Measurements from ENCODE around the gene SAT2.

SAT2 gene

GRCh38 chr17:7590743-7591142 lies 36.9 kb downstream of the SAT2 start:
- DNase-seq (ENCODE audit: low spot score) = no peak

DNA sequence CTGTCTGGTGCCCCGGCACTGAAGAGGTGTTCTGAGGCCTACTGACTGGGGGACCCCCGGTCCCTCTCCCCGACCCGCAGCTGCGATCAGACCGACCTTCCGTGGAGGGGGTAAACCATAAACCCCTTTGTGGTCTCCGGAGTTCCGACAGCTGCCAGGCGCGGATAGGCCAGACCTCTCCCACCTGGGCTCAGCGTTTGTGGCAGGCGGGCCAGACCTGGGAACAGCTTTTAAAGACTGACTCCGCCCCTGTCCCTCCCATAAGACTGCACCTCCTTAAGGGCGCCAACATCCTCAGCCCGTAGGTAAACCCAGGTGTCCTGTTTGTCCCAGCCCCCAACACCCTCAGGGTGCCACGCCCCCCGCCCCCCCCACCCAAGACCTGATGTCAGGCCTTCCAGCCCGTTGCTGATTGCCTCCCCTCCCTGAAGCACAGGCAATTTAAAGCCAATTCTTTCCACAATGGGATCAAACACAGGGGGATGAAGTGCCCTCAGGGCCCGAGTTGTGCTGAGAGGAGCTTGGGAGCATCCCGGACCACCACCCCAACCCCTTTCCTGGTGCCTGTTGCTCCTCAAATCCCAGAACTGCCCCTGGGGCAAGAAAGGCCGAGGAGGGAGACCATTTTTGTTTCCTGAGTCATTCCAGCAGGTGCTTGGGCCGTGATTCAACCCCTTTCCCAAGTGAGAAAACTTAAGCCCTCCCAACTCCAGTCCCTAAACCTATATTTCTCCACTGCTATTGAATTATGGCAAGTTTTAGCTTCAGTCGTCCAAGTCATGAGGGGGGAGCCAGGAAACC lies 37.5 kb downstream of the SAT2 start, which contains the start of gene SOX15:
TSS of gene SOX15 (minus strand) at position 204 of the 801 bp plus-strand sequence. CDS start 418 bp downstream, outside the sequence.
- DNase-seq (ENCODE audit: low spot score) = no peak

DNA sequence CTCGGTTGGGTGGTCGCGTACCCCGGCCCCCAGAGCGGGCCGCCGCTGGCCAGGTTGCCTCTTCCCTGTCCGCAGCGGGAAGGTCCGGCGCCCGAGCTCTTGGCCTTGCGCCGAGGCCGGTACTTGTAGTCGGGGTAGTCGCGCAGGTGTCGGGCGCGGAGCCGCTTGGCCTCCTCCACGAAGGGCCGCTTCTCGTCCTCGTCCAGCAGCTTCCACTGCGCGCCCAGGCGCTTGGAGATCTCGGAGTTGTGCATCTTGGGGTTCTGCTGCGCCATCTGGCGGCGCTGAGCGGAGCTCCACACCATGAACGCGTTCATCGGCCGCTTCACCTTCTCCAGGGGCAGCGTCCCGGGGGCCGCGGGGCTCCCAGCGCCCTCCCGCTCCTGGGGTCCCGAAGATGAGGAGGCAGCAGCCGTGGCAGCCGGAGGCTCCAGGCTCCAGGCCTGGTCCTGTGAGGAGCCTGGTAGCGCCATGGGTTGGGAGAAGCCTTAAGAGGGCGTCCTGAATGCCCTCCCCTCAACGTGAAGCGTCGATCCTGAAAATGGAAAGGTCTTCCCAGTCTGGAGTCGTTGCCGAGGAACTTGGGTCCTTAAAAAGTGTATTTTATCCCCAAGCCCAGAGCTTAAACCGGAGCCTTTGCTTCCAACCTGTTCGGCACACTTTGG lies 38.3 kb downstream of the SAT2 start:
- DNase-seq (ENCODE audit: low spot score) = peak; percentile 80

GRCh38 chr17:7588553-7589203 lies 38.9 kb downstream of the SAT2 start:
- no peak for DNase-seq (ENCODE audit: low spot score)

GRCh38 chr17:7587420-7588151 lies 40.0 kb downstream of the SAT2 start:
- DNase-seq (ENCODE audit: low spot score) = no peak

DNA sequence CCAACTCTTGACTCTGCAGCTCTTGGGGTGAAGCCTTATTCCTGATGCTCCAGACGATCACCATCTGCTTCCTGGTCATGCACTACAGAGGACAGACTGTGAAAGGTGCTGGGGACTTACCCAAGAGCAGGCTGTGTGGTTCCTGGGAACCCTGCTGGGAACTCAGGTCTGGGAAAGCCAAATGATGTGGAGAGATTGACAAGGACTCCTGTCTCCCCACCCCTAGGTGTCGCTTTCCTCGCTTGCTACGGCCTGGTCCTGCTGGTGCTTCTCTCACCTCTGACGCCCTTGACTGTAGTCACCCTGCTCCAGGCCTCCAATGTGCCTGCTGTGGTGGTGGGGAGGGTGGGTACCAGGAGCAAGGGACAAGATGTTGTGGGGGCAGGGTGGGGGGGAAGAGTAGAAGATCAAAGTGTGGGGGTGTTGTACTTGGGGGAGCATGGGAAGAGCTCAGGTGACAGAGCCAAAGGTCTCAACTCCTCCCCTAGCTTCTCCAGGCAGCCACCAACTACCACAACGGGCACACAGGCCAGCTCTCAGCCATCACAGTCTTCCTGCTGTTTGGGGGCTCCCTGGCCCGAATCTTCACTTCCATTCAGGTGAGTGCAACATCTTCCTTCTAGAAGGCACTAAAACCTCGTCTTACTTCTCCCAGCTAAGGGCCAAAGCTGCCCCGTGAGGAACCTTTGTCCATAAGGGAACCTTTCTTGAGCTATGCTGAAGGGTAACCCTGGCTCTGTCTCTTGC lies 40.8 kb downstream of the SAT2 start:
- DNase-seq (ENCODE audit: low spot score) = no peak

DNA sequence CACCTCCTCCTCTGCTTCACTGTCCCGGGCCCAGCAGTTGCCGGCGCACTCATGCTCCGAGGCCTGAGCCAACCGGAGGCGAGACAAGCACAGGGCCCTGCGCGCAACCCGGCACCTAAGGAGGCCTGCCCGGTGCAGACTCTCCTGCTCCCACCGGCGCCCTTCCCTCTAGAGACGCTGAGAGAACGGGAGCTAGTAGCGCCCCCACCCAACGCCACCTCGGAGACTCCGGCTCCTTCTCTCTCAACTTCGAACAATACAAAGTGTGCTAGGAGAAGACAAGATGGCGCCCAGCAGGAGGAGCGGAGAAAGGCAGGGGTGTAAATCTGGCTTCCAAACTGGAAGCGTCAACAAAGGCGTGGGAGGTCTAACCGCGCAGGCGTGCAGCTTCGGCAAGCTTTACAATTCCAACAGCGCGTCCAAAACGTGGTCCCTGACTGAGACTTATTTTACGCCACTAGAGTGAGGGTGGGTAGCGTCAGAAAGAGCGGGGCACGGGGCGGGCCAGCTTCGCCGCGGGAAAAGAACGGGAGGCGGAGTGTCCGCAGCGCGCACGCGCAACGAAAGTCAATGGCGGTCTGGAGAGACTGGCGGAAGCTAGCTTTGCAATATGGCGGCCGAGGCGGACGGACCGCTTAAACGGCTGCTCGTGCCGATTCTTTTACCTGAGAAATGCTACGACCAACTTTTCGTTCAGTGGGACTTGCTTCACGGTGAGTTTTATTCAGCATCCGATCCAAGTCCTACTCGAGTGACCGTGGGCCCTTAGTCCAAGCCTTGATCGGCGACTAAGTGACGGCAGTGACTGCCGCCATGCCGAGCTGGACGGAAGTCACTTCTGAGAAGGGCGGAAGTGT lies 44.1 kb downstream of the SAT2 start, which contains the start of gene MPDU1:
TSS of gene MPDU1 (plus strand) at position 600 of the 857 bp plus-strand sequence. CDS start at position 611, 11 bp downstream.
- DNase-seq (ENCODE audit: low spot score) = peak; percentile 91

DNA sequence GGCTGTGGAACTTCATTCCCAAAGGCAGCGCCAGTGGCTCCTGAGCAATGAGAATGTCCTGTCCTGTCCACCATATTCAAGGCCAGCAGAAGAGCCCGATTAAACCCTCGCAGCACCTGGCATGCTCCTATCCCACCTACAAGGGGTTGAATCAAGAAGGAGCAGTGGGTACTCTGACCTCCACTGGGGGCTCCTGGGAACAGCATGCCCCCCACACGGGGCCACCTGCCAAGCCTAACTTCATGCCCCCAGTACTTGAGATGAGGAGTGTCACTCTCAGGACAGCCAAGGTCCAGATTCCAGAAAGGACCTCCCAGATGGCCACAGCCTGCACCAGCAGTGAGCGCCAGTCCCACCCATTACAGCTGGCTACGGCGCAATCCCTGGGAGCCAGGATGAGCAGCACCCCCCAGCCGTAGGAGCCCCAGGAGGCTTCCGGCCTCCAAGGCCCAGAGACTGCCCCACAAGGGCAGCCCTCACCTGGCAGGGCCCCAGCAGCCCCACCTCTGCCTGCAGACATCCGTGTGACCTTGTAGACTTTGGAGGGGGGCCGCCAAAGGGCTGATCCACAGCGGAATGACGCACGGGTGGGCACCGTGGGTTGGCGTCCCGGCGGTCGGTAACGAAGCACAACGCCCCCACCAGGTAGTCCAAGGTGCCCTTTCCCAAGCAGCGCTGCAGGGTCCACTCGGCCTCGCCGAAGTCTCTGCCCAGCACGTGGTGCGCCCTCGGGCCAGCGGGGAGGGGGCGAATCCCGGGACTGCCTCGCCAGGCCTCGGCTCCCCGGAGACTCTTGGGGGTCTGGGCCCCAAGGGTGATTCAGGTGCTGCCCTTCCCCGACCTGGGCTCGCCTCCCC lies 45.0 kb downstream of the SAT2 start:
- DNase-seq (ENCODE audit: low spot score) = no peak

DNA sequence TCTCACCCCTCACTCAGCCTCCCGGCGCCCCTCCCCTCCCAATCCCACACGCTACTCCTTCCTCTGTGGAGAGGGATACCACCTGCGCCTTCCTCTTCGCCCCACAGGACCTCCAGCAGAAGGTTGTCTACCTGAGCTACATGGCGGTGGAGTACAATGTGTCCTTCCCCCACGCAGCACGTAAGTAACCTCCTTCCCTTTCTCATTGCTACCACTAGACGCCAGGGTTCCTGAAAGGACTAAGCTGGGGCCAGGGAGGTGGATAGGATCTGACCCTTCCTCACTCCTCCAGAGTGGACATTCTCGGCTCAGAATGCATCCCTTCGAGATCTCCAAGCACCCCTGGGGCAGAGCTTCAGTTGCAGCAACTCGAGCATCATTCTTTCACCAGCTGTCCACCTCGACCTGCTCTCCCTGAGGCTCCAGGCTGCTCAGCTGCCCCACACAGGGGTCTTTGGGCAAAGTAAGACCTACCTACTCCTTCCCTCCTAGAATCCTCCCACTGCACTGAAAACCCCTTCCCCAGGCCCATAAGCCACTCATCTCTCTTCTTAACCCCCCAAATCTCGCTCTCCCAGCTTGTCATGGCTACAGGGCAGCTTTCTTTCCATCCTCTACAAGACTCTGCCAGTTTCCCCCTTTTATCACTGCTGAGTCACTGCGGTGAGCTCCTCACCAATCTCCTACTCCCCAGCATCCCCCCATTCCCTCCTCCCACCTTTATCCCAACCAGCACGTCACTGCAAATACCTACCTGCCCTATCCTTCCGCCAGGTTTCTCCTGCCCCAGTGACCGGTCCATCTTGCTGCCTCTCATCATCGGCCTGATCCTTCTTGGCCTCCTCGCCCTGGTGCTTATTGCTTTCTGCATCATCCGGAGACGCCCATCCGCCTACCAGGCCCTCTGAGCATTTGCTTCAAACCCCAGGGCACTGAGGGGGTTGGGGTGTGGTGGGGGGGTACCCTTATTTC lies 46.7 kb downstream of the SAT2 start:
- no peak for DNase-seq (ENCODE audit: low spot score)

DNA sequence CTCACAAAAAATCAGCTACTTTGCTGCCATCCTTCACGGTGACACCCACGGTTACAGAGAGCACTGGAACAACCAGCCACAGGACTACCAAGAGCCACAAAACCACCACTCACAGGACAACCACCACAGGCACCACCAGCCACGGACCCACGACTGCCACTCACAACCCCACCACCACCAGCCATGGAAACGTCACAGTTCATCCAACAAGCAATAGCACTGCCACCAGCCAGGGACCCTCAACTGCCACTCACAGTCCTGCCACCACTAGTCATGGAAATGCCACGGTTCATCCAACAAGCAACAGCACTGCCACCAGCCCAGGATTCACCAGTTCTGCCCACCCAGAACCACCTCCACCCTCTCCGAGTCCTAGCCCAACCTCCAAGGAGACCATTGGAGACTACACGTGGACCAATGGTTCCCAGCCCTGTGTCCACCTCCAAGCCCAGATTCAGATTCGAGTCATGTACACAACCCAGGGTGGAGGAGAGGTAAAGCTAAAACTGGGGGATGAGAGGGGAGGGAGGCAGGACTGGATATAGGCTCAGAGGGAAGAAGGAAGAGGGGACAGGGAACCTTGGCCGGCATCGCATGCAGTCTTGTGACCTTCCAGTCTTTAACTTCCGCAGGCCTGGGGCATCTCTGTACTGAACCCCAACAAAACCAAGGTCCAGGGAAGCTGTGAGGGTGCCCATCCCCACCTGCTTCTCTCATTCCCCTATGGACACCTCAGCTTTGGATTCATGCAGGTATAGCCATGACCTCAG lies 47.6 kb downstream of the SAT2 start:
- no peak for DNase-seq (ENCODE audit: low spot score)

DNA sequence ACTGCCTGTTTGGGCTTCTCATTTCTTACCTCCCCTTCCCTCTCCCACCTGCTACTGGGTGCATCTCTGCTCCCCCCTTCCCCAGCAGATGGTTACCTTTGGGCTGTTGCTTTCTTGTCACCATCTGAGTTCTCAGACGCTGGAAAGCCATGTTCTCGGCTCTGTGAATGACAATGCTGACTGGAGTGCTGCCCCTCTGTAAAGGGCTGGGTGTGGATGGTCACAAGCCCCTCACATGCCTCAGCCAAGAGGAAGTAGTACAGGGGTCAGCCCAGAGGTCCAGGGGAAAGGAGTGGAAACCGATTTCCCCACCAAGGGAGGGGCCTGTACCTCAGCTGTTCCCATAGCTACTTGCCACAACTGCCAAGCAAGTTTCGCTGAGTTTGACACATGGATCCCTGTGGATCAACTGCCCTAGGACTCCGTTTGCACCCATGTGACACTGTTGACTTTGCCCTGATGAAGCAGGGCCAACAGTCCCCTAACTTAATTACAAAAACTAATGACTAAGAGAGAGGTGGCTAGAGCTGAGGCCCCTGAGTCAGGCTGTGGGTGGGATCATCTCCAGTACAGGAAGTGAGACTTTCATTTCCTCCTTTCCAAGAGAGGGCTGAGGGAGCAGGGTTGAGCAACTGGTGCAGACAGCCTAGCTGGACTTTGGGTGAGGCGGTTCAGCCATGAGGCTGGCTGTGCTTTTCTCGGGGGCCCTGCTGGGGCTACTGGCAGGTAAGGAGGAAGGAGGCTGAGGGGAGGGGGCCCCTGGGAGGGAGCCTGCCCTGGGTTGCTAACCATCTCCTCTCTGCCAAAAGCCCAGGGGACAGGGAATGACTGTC lies 48.4 kb downstream of the SAT2 start, which contains the start of gene CD68:
TSS of gene CD68 (plus strand) at position 638 of the 833 bp plus-strand sequence. CDS start at position 678, 40 bp downstream.
- peak; percentile 88 for DNase-seq (ENCODE audit: low spot score)

DNA sequence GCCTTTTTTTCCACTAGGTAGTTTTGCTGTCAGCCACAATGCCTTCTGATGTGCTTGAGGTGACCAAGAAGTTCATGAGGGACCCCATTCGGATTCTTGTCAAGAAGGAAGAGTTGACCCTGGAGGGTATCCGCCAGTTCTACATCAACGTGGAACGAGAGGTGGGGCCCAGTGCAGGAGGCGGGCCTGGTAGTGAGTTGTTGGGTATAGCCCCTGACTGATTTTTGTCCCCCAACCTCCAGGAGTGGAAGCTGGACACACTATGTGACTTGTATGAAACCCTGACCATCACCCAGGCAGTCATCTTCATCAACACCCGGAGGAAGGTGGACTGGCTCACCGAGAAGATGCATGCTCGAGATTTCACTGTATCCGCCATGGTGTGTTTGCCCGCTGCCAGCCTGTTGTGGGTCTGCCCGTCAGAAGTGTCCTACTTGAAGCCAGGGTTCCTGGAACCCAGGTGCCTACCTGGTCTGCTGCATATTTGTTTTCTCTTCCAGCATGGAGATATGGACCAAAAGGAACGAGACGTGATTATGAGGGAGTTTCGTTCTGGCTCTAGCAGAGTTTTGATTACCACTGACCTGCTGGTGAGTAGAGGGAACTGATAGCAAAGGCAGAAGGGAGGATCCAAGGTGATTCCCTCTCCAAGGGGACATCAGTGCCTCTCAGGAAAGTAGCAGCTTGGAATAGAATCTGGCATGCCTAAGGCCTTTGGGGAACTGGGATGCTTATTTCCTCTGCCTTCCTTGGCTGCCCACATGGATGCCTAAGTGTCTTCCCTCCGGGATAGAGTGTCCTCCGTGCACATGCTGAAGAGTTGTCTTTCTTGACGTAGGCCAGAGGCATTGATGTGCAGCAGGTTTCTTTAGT lies 50.1 kb downstream of the SAT2 start:
- DNase-seq (ENCODE audit: low spot score) = no peak

DNA sequence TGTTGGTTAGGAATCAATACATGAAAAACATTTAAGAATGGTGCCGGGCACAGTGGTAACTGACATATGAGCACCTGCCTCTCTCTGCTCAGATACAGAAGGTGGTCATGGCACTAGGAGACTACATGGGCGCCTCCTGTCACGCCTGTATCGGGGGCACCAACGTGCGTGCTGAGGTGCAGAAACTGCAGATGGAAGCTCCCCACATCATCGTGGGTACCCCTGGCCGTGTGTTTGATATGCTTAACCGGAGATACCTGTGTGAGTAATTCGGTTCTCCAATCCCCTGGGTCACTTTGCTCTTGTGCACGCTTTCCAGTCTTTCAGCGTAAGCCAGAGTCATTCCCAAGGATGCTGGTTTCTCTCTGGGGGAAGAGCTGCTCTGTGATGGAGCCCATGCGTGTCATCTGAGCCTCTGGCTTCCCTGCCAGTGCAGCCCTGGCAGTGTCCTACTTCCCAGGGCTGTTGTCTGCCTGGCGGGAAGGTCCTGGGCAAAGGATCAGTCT lies 51.1 kb downstream of the SAT2 start:
- DNase-seq (ENCODE audit: low spot score) = no peak

Data from germinal center (tissue), 1 donor.